ENCODE measurements around the gene NHS.

The NHS gene

DNA sequence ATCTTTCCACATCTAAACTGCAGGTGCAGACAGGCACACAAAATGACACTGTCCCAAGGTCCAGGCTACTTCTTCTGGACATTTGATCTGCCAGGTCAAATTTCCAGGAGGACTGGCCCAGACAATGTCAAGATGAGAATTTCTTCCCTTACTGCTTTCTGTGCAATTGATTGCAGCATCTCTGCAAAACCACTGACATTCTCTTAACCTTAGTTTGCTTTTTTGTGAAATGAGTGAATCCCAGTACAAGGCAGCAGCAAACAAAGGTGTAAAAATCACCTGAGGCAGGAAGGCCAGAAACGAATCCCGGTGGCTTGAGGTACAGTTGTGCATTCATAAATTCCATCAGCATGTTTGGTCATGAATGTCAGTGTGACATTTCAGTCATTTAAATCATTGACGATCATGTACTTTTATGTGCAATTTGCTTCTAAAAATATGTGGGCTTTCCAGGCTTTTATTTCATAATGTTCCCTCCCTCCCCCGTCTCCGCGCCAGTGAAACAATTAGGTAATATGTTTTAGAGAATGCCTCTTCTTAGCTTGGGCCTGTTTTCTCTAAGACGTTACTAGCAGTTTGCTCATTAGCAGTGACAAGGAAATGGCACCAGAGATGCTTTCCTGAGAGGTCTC, 39.1 kb downstream of the NHS start:
- Histone ChIP-seq H3K27ac (ENCODE audit: low read depth, low read length, poor library complexity, severe bottlenecking) (no peak overlapping the region), H3K9me2 (ENCODE audit: low read depth, low read length) (no peaks in the 10 kb centered on the region), H2AFZ (ENCODE audit: low read length) (no peak overlapping the region), H4K20me1 (ENCODE audit: insufficient read depth, low read length) (no peaks in the 10 kb centered on the region), H3K4me2 (ENCODE audit: low read length) (no peak overlapping the region), H3K4me1 (ENCODE audit: insufficient read depth, low read length, severe bottlenecking) (no peaks in the 10 kb centered on the region), H3K9me3 (ENCODE audit: low read length) (no peaks in the 10 kb centered on the region), H3K36me3 (ENCODE audit: insufficient read depth, low read length) (no peaks in the 10 kb centered on the region), H3K79me2 (ENCODE audit: insufficient read depth, low read length) (no peaks in the 10 kb centered on the region), H3K27me3 (ENCODE audit: insufficient read depth, low read length) (no peaks in the 10 kb centered on the region), H3K4me3 (ENCODE audit: low read depth, low read length, poor library complexity, severe bottlenecking) (no peak overlapping the region), H3K9ac (ENCODE audit: low read length) (no peak overlapping the region), H3F3A (ENCODE audit: insufficient read depth, low read length) (no peaks in the 10 kb centered on the region)
- TF ChIP-seq EZH2 (IDR thresholded peaks at IDR 0.05; ENCODE audit: borderline replicate concordance, low read length) = no peak
- TF ChIP-seq, protein P1, sequence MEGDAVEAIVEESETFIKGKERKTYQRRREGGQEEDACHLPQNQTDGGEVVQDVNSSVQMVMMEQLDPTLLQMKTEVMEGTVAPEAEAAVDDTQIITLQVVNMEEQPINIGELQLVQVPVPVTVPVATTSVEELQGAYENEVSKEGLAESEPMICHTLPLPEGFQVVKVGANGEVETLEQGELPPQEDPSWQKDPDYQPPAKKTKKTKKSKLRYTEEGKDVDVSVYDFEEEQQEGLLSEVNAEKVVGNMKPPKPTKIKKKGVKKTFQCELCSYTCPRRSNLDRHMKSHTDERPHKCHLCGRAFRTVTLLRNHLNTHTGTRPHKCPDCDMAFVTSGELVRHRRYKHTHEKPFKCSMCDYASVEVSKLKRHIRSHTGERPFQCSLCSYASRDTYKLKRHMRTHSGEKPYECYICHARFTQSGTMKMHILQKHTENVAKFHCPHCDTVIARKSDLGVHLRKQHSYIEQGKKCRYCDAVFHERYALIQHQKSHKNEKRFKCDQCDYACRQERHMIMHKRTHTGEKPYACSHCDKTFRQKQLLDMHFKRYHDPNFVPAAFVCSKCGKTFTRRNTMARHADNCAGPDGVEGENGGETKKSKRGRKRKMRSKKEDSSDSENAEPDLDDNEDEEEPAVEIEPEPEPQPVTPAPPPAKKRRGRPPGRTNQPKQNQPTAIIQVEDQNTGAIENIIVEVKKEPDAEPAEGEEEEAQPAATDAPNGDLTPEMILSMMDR (IDR thresholded peaks at IDR 0.05; ENCODE audit: low read length) = no peak

DNA sequence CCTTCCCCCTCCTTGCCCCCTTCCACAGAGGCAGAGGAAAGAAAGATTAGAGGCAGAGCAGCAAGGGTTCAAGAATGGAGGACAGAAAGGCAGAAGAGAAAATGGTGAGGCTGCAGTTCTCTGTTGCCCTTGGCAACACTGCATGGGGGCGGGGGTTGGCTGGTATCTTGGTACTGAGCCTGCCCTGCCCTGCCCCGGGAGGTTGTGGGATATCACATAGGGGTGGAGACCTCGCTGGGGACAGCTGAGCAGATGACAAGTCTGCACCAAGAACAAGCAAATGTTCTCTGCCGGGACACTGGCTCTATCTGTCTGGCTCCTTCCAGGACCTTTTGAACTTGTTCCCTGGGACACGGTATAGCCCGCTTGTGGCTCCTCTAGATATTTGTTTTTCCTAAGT, 39.8 kb downstream of the NHS start:
- Histone ChIP-seq H4K20me1 (ENCODE audit: insufficient read depth, low read length) (no peaks in the 10 kb centered on the region), H2AFZ (ENCODE audit: low read length) (no peak overlapping the region), H3K9me3 (ENCODE audit: low read length) (no peaks in the 10 kb centered on the region), H3K27ac (ENCODE audit: low read depth, low read length, poor library complexity, severe bottlenecking) (no peak overlapping the region), H3K4me3 (ENCODE audit: low read depth, low read length, poor library complexity, severe bottlenecking) (no peak overlapping the region), H3K27me3 (ENCODE audit: insufficient read depth, low read length) (no peaks in the 10 kb centered on the region), H3K79me2 (ENCODE audit: insufficient read depth, low read length) (no peaks in the 10 kb centered on the region), H3K9ac (ENCODE audit: low read length) (no peak overlapping the region), H3K4me1 (ENCODE audit: insufficient read depth, low read length, severe bottlenecking) (no peaks in the 10 kb centered on the region), H3K36me3 (ENCODE audit: insufficient read depth, low read length) (no peaks in the 10 kb centered on the region), H3F3A (ENCODE audit: insufficient read depth, low read length) (no peaks in the 10 kb centered on the region), H3K4me2 (ENCODE audit: low read length) (no peak overlapping the region), H3K9me2 (ENCODE audit: low read depth, low read length) (no peaks in the 10 kb centered on the region)
- TF ChIP-seq, protein P1 (IDR thresholded peaks at IDR 0.05; ENCODE audit: low read length) = no peak

DNA sequence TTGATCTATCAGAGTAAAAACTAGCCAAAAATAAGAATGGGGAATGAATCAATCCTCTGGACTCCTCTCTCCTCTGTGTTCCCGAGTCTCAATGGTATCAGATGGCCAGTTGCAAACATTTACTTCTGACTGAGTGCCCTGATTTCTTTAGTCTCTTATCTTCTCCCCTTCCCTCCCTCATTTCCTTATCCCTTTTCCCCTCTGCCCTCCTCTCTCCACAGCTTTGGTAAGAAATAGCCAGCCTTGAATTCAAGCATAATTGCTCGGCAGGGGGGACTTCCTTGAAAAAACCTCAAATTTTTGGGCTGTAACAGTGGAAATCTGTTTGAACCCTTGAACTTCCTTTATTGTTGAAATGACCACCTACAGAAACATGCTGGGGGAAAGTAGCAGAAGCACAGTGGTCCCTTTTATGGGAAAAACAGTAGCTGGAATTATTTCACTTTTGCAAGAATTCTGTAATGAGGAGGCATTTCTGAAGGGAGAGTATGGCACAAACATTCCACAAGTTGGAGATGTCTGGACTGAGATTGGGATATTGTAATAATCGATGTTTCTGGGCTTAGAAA, 40.3 kb downstream of the NHS start:
- no peaks in the 10 kb centered on the region for H3K4me1 ChIP-seq (ENCODE audit: insufficient read depth, low read length, severe bottlenecking)
- H3K27ac ChIP-seq (ENCODE audit: low read depth, low read length, poor library complexity, severe bottlenecking) = no peak overlapping the region
- H3K36me3 ChIP-seq (ENCODE audit: insufficient read depth, low read length) = no peaks in the 10 kb centered on the region
- TF ChIP-seq, protein P1 (IDR thresholded peaks at IDR 0.05; ENCODE audit: low read length) = no peak
- TF ChIP-seq EZH2 (IDR thresholded peaks at IDR 0.05; ENCODE audit: borderline replicate concordance, low read length) = no peak
- no peak overlapping the region for H3K9ac ChIP-seq (ENCODE audit: low read length)
- no peak overlapping the region for H2AFZ ChIP-seq (ENCODE audit: low read length)
- no peaks in the 10 kb centered on the region for H3K9me2 ChIP-seq (ENCODE audit: low read depth, low read length)
- no peak overlapping the region for H3K4me2 ChIP-seq (ENCODE audit: low read length)
- H3F3A ChIP-seq (ENCODE audit: insufficient read depth, low read length) = no peaks in the 10 kb centered on the region
- no peaks in the 10 kb centered on the region for H4K20me1 ChIP-seq (ENCODE audit: insufficient read depth, low read length)
- no peak overlapping the region for H3K4me3 ChIP-seq (ENCODE audit: low read depth, low read length, poor library complexity, severe bottlenecking)
- no peaks in the 10 kb centered on the region for H3K79me2 ChIP-seq (ENCODE audit: insufficient read depth, low read length)
- H3K27me3 ChIP-seq (ENCODE audit: insufficient read depth, low read length) = no peaks in the 10 kb centered on the region
- no peaks in the 10 kb centered on the region for H3K9me3 ChIP-seq (ENCODE audit: low read length)

Measured in OCI-LY1 (cell line).